Smooth muscle cell of the brain vasculature (primary cell): ENCODE data around the gene CALN1.

Source experiments
- DNase-seq: peaks from one replicate; pipeline ENCODE4 v3.0.0-alpha.2; 2012; ENCODE audit warnings: low read depth, low spot score

The CALN1 gene

GRCh38 chr7:72325561-72325960, 86.6 kb downstream of the CALN1 start:
- DNase-seq = no peak

DNA sequence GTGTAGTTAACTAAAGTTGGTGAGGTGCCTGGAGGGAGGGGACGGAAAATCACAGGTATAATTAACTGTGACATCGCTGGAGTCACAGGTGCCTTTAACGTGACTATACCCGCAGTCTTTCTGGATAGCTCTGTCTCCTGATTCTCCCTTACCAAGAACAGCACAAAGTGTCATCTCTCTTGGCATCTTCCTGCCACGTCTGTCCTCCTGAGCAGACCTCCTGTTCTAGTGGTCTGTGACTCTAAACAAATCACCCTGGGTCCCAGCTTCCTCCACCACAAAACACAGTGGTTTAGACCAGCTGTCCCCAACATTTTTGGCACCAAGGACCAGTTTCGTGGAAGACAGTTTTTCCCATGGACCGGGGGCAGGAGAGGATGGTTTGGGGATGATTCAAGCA, 90.5 kb downstream of the CALN1 start:
- no peak for DNase-seq

- no peak for DNase-seq
Observed at GRCh38 chr7:72321081-72321480, 91.1 kb downstream of the CALN1 start.

- DNase-seq = no peak
Observed at GRCh38 chr7:72317341-72317740, 94.8 kb downstream of the CALN1 start.

DNA sequence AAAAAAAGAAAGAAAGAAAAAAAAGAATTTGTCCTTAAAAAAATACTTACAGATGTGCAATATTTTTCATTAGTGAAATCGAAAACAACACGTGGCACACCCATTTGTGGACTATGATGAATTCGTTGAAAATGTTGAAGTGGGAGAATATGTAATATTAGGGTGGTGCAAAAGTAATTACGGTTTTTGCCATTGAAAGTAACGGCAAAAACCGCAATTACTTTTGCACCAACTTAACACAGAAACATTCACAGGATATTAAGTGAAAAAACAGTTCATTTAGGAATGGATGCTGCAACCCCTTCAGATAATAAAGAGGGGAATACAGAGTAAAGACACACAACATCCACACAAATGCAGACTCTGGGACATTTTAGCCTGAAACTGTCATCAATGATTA, 96.0 kb downstream of the CALN1 start:
- DNase-seq = no peak

DNA sequence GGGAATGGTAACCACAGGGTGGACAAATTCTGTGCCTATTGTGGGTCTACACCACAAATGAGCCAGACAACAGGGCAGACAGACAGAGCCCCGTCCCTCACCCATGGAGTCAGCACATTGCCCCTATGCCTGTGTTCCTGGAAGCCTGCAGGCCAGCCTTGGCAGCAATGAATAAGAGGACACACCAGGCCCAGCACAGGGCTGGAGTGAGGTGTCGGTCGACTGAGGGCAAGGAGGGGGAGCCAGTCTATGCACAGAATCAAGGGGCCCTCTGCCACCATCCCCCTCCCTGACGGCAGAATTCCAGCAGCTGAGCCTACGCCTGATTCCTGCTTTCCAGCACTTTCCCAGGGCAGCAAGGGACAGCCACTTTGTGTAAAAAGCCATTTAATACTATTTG, 98.2 kb downstream of the CALN1 start:
- DNase-seq = no peak

DNA sequence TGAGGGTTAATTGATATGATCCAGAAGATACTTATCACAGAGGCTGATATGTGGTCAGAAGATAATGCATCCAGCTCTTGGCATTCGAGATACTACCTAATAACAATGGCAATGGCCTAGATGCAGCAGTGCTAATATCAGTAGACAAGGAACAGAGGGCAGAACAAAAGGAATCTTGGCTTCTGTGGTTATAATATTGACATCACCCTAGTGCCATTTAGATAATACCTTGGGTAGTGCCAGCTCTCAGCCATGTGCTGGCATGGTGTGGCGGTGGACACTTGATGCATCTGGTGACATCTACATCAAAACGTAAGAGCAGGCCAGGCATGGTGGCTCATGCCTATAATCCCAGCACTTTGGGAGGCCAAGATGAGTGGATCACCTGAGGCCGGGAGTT, 101.8 kb downstream of the CALN1 start:
- DNase-seq = no peak

GRCh38 chr7:72309476-72309875, 102.7 kb downstream of the CALN1 start:
- DNase-seq = no peak

GRCh38 chr7:72308986-72309385, 103.2 kb downstream of the CALN1 start:
- no peak for DNase-seq

DNA sequence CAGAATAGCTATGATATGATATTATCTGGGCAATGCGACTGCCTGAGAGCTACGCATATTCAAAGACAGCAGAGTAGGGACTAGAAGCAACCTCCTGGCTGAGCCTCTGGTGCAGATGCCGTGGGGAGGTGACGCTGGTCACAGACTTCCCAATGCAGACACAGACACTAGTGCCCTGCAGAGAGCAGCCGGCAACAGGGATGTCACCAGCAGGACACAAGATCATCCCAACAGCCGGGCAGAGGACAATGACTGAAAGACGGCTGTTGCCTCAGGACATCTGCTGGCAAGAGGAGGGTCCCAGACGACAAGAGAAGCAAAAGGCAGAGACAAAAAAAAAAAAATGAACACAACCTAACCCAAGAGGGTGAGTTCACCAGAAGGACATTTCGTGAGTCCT, 104.6 kb downstream of the CALN1 start:
- no peak for DNase-seq

- no peak for DNase-seq
Observed at GRCh38 chr7:72298912-72299311, 113.2 kb downstream of the CALN1 start.

- DNase-seq = no peak
Observed at GRCh38 chr7:72298091-72298490, 114.0 kb downstream of the CALN1 start.

DNA sequence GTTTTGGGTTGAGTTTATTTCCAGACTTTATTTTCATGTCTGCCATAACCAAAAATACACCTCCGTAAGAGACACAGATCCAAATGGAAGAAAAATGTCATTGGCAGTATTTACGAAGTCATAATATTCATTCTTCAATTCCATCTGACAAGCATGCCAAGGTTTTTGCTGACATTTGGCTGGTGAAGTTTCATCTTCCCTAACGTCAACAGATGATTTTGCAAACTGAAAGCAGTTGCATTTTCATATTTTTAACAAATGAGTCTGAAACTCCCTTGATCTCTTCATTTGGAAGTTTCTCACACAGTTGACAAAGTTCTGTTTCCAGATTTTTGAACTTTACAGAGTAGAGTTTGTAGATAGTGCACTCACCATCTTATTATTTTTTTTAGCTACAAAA, 114.5 kb downstream of the CALN1 start:
- no peak for DNase-seq

GRCh38 chr7:72292794-72293193, 119.3 kb downstream of the CALN1 start:
- DNase-seq = no peak

GRCh38 chr7:72292118-72292517, 120.0 kb downstream of the CALN1 start:
- DNase-seq = no peak

- no peak for DNase-seq
Observed at GRCh38 chr7:72286519-72286918, 125.6 kb downstream of the CALN1 start.

GRCh38 chr7:72283309-72283708, 128.8 kb downstream of the CALN1 start:
- no peak for DNase-seq

GRCh38 chr7:72281308-72281707, 130.8 kb downstream of the CALN1 start:
- no peak for DNase-seq

DNA sequence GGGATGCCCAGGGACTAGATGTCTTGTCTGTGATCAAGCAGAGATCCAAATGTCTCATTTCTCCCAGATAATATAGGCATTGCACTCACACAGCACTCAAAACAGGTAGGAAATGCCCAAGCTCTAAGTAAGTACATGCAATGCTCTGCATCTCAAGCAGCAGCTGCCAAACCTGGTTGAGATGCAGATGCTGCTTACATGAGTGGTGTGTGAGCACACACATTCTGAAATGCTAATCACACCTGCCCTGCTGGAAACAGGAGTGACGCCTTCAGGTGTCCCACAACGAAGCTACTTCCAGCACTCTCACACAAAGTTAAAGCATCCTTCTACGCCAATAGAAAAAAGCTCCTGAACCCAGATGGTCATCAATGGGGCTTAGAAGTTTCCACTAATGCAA, 132.9 kb downstream of the CALN1 start:
- DNase-seq = no peak

DNA sequence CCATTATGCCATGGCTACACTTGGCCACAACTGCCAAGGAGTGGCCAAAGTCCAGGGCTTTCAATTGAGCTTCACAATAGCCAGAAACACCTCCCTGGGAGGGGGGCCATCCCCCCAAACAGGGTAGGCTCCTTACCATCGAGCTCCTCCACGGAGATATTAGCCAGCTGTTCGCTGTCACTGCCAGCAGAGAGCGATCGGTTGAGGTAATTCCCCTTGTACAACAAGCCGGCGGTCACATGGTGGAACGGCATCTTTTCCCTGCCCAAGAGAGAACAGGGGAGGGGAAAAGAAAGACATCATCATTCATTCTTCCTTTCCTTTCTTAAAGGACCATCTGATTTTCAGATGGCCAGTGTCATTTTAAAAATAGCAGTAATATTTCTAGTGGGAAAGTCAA, 133.6 kb downstream of the CALN1 start:
- no peak for DNase-seq

DNA sequence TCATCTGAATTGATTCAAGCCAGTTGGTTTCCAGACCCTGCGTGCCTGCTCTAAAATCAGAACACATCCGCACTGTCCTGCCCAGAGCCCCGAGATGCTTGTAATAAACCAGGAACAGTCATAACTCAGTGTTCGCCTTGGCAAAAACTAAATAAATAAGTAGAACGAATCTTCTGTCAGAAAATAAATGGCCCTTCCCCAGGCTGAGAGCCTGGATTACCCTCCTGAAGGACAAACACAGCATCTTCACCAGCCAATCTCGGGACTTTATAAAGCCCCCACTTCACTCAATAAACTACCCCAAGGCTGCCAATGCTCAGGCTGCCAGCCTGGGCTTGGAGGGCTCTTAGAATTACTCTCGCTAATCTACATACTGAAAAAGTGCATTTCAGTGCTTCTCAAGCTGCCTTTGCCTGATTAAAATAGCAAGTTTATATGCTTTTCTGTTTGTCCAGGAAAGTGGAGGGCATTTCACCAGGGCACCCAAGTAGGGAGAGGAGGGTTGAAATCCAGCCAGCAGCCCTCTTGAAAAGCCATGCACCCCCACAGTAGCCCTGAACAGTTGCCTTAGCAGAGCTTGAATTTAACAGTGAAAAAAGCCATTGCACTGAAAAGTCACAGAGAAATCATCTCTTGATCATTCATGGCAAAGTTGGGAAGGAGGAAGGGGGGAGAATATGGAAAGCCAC, 136.6 kb downstream of the CALN1 start:
- no peak for DNase-seq

DNA sequence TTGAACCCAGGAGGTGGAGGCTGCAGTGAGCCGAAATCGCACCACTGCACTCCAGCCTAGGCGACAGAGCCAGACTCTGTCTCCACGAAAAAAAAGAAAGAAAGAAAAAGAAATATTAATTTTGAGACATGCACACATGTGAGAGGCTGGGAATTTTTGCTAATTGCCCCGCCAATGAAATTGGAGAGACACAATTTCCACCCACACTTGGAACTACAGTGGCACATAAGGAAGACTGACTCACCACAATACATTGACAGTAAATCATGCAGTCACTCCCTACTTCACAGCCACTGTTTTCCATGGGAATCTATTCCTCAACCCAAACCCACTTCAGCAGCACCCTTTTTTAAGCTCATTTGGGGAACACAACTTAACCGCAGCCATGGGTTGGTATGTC, 139.7 kb downstream of the CALN1 start:
- DNase-seq = no peak

DNA sequence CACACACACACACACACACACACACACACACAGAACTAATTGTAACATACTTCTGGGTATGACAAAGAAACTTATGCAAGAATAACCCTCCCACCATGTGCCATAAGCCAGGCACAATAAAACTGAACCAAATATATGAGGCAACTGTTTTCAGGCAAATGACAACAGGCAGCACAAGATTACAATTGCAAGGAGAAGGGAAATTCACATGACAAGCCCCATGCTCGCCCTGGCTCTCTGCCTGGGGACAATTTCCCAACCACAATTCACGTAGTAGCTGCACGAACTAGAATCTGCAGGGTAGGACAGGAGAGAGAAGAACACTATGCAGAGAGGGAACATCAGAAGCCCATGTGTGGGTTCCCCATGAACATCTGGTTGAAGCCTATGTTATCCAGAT, 143.3 kb downstream of the CALN1 start:
- DNase-seq = no peak

GRCh38 chr7:72268090-72268489, 144.0 kb downstream of the CALN1 start:
- DNase-seq = no peak
